Neural cell (in vitro differentiated cells): ENCODE measurements around the gene ZNF107. TPM values are rescaled to one million over a fixed set of nuclear protein-coding genes. Genes with fewer than 3 reads are reported as not detected.

Source experiments
- H2AFZ ChIP-seq: fragments of 200-600, 300-800 bp; sonication (generic), shearing (Covaris generic); 2 replicates; pipeline ENCODE4 v1.6.0; 2014; ENCODE audit warnings: low read depth, mild to moderate bottlenecking, antibody characterized with exemption, low read length, moderate library complexity
- H3F3A ChIP-seq: fragments of 200-600 bp; shearing (Covaris generic); 2 replicates; pipeline ENCODE4 v1.6.1; 2016; ENCODE audit warnings: mild to moderate bottlenecking, moderate library complexity, mixed read lengths, antibody characterized with exemption, low read length; ENCODE audit not compliant: insufficient read depth, poor library complexity, severe bottlenecking
- H3K27ac ChIP-seq: fragments of 200-600, 300-800 bp; sonication (generic), shearing (Covaris generic); 2 replicates; pipeline ENCODE4 v1.5.1; 2014; ENCODE audit warnings: mild to moderate bottlenecking, low read length, moderate library complexity
- H3K27me3 ChIP-seq: fragments of 300-800, 200-600 bp; sonication (generic), shearing (Covaris generic); 2 replicates; pipeline ENCODE4 v1.6.0; 2014; ENCODE audit warnings: mild to moderate bottlenecking, low read depth, low read length, moderate library complexity; ENCODE audit not compliant: insufficient read depth
- H3K36me3 ChIP-seq: fragments of 300-800, 200-600 bp; sonication (generic), shearing (Covaris generic); 2 replicates; pipeline ENCODE4 v1.5.1; 2014; ENCODE audit warnings: mild to moderate bottlenecking, antibody characterized with exemption, low read length, moderate library complexity; ENCODE audit not compliant: insufficient read depth
- H3K4me2 ChIP-seq: fragments of 300-800, 200-600 bp; sonication (generic), shearing (Covaris generic); 2 replicates; pipeline ENCODE4 v1.6.0; 2014; ENCODE audit warnings: mild to moderate bottlenecking, low read length
- H3K4me3 ChIP-seq: fragments of 300-800, 200-600 bp; sonication (generic), shearing (Covaris generic); 2 replicates; pipeline ENCODE4 v1.5.1; 2014; ENCODE audit warnings: mild to moderate bottlenecking, low read length, moderate library complexity
- H3K79me2 ChIP-seq: fragments of 200-600 bp; shearing (Covaris generic); replicated peaks from 2 replicates; pipeline ENCODE4 v1.6.0; 2014; ENCODE audit warnings: mild to moderate bottlenecking, low read length, moderate library complexity; ENCODE audit not compliant: insufficient read depth
- H3K9ac ChIP-seq: fragments of 300-800, 200-600 bp; sonication (generic), shearing (Covaris generic); 2 replicates; pipeline ENCODE4 v1.6.1; 2016; ENCODE audit warnings: mild to moderate bottlenecking, low read length, mixed read lengths
- H3K9me2 ChIP-seq: fragments of 200-600 bp; shearing (Covaris generic); 2 replicates; pipeline ENCODE4 v1.6.1; 2016; ENCODE audit warnings: mild to moderate bottlenecking, low read length, mixed read lengths; ENCODE audit not compliant: insufficient read depth
- H3K9me3 ChIP-seq: fragments of 200-600, 300-800 bp; sonication (generic), shearing (Covaris generic); 2 replicates; pipeline ENCODE4 v1.6.1; 2016; ENCODE audit warnings: mild to moderate bottlenecking, mixed run types, low read length, moderate library complexity, mixed read lengths
- H4K20me1 ChIP-seq: fragments of 200-600 bp; shearing (Covaris generic); 2 replicates; pipeline ENCODE4 v1.6.1; 2016; ENCODE audit warnings: mild to moderate bottlenecking, mixed run types; ENCODE audit not compliant: insufficient read depth
- EP300 ChIP-seq: fragments of 450-650 bp; conservative IDR thresholded peaks from 2 replicates; pipeline ENCODE4 v1.6.1; 2014; ENCODE audit warnings: antibody characterized with exemption, mild to moderate bottlenecking, moderate library complexity; ENCODE audit not compliant: poor library complexity, severe bottlenecking
- EZH2 ChIP-seq: fragments of 200-600, 300-800 bp; shearing (Covaris generic), sonication (generic); IDR thresholded peaks from 2 replicates; pipeline ENCODE4 v1.6.1; 2014; ENCODE audit warnings: antibody characterized with exemption, low read length, borderline replicate concordance, mild to moderate bottlenecking; ENCODE audit not compliant: insufficient read depth, poor library complexity, severe bottlenecking
- MXI1 ChIP-seq: fragments of 450-650 bp; conservative IDR thresholded peaks from 2 replicates; pipeline ENCODE4 v1.6.1; 2014; ENCODE audit warnings: antibody characterized with exemption, mild to moderate bottlenecking; ENCODE audit not compliant: poor library complexity, severe bottlenecking
- POLR2AphosphoS5 ChIP-seq: IDR thresholded peaks from 2 replicates; pipeline ENCODE4 v1.6.1; 2012
- RAD21 ChIP-seq: fragments of 450-650 bp; conservative IDR thresholded peaks from 2 replicates; pipeline ENCODE4 v1.6.1; 2014; ENCODE audit warnings: antibody characterized with exemption, mild to moderate bottlenecking, moderate library complexity
- SMC3 ChIP-seq: fragments of 450-650 bp; conservative IDR thresholded peaks from 2 replicates; pipeline ENCODE4 v1.6.1; 2014; ENCODE audit warnings: antibody characterized with exemption, mild to moderate bottlenecking, moderate library complexity; ENCODE audit not compliant: poor library complexity
- TAF1 ChIP-seq: IDR thresholded peaks from 2 replicates; pipeline ENCODE4 v1.6.1; 2012; ENCODE audit warnings: low read depth
- polyA plus RNA-seq: library from polyadenylated mRNA; depleted of rRNA; stranded (reverse); fragments of >200 nt; gene quantifications from 2 replicates; pipeline ENCODE4 v1.2.3, GENCODE V29; 2014
- TF ChIP-seq, protein P1 (sequence below): fragments of 450-650 bp; IDR thresholded peaks from 2 replicates; pipeline ENCODE4 v1.5.1; 2014; ENCODE audit warnings: antibody characterized with exemption, mild to moderate bottlenecking, moderate library complexity; ENCODE audit not compliant: poor library complexity, severe bottlenecking
- TF ChIP-seq, protein P2 (sequence below): IDR thresholded peaks from 2 replicates; pipeline ENCODE4 v1.6.1; 2012; ENCODE audit warnings: borderline replicate concordance

Gene ZNF107
- polyA plus RNA-seq, 1 donor from 2014 or later: 7.9 TPM

DNA sequence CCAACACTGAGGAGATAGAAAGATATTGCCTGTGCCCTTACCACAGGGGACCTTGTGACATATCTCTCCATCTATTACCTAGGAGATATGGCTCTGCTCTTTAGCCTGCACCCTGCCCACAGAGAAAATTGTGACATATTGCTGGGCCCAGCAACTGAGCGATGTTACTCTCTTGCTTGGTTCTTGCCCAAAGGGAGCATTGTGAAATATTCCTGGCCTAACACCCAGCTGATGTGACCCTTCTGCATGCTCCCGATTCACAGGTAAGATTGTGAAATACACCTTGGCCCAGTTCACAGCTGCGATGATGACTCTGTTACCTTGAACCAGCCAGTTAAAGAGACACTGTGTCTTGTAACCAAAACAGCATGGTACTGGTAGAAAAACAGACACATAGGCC, 37.2 kb upstream of the ZNF107 start:
- Histone ChIP-seq H3K4me3 (no peak overlapping the region), H3K9ac (no peak overlapping the region), H3K79me2 (no peaks in the 10 kb centered on the region), H3K9me2 (no peaks in the 10 kb centered on the region), H3K4me2 (no peak overlapping the region), H3K36me3 (no peaks in the 10 kb centered on the region), H4K20me1 (no peaks in the 10 kb centered on the region), H2AFZ (no peak overlapping the region), H3K9me3 (no peaks in the 10 kb centered on the region), H3F3A (no peaks in the 10 kb centered on the region), H3K27ac (no peak overlapping the region), H3K27me3 (no peaks in the 10 kb centered on the region)
- TF ChIP-seq EP300 (no peak), RAD21 (no peak), POLR2AphosphoS5 (no peak), TAF1 (no peak), SMC3 (no peak), EZH2 (no peak), MXI1 (no peak)
- TF ChIP-seq, protein P1, sequence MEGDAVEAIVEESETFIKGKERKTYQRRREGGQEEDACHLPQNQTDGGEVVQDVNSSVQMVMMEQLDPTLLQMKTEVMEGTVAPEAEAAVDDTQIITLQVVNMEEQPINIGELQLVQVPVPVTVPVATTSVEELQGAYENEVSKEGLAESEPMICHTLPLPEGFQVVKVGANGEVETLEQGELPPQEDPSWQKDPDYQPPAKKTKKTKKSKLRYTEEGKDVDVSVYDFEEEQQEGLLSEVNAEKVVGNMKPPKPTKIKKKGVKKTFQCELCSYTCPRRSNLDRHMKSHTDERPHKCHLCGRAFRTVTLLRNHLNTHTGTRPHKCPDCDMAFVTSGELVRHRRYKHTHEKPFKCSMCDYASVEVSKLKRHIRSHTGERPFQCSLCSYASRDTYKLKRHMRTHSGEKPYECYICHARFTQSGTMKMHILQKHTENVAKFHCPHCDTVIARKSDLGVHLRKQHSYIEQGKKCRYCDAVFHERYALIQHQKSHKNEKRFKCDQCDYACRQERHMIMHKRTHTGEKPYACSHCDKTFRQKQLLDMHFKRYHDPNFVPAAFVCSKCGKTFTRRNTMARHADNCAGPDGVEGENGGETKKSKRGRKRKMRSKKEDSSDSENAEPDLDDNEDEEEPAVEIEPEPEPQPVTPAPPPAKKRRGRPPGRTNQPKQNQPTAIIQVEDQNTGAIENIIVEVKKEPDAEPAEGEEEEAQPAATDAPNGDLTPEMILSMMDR: no peak
- TF ChIP-seq, protein P2, sequence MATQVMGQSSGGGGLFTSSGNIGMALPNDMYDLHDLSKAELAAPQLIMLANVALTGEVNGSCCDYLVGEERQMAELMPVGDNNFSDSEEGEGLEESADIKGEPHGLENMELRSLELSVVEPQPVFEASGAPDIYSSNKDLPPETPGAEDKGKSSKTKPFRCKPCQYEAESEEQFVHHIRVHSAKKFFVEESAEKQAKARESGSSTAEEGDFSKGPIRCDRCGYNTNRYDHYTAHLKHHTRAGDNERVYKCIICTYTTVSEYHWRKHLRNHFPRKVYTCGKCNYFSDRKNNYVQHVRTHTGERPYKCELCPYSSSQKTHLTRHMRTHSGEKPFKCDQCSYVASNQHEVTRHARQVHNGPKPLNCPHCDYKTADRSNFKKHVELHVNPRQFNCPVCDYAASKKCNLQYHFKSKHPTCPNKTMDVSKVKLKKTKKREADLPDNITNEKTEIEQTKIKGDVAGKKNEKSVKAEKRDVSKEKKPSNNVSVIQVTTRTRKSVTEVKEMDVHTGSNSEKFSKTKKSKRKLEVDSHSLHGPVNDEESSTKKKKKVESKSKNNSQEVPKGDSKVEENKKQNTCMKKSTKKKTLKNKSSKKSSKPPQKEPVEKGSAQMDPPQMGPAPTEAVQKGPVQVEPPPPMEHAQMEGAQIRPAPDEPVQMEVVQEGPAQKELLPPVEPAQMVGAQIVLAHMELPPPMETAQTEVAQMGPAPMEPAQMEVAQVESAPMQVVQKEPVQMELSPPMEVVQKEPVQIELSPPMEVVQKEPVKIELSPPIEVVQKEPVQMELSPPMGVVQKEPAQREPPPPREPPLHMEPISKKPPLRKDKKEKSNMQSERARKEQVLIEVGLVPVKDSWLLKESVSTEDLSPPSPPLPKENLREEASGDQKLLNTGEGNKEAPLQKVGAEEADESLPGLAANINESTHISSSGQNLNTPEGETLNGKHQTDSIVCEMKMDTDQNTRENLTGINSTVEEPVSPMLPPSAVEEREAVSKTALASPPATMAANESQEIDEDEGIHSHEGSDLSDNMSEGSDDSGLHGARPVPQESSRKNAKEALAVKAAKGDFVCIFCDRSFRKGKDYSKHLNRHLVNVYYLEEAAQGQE: no peak

DNA sequence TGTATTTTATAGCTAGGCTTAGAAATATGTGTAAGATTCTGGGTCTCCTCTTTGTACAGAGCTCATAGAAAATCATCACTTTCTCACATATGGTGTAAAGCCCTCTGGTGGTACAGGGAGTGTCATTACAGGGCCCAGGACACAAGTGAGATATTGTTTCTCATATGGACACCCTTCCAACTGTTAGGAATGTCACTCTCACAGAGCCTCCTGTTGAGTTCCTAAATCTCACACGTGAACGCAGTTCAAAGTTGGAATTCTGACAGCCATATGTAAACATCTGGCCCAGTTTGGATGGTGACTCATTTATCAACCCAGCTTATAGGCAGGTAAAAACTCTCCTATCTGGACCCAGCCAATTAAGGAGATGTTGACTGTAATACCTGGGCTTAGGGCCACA, 35.4 kb upstream of the ZNF107 start:
- no peak overlapping the region for H3K27ac ChIP-seq
- no peaks in the 10 kb centered on the region for H3K36me3 ChIP-seq
- H3K27me3 ChIP-seq: no peaks in the 10 kb centered on the region
- H2AFZ ChIP-seq: no peak overlapping the region
- H3K9me3 ChIP-seq: no peaks in the 10 kb centered on the region
- H3K4me3 ChIP-seq: no peak overlapping the region
- TF ChIP-seq, protein P1: no peak
- TF ChIP-seq, protein P2: no peak
- TF ChIP-seq MXI1 (no peak), EP300 (no peak), POLR2AphosphoS5 (no peak), SMC3 (no peak), EZH2 (no peak), RAD21 (no peak), TAF1 (no peak)
- no peak overlapping the region for H3K4me2 ChIP-seq
- H4K20me1 ChIP-seq: no peaks in the 10 kb centered on the region
- H3F3A ChIP-seq: no peaks in the 10 kb centered on the region
- H3K9me2 ChIP-seq: no peaks in the 10 kb centered on the region
- H3K79me2 ChIP-seq: no peaks in the 10 kb centered on the region
- no peak overlapping the region for H3K9ac ChIP-seq
